Osteocyte (in vitro differentiated cells): ENCODE measurements around the gene ANTKMT. TPM values are rescaled to one million over a fixed set of nuclear protein-coding genes. Genes with fewer than 3 reads are reported as not detected.

Source experiments
- DNase-seq: peaks from one replicate; pipeline ENCODE4 v3.0.0; 2021; ENCODE audit warnings: mixed read lengths; ENCODE audit not compliant: unreplicated experiment; ENCODE audit errors: extremely low spot score
- H3K27ac Mint-ChIP-seq: one replicate; pipeline ENCODE4 v1.8.0; 2021; ENCODE audit warnings: mild to moderate bottlenecking, mixed read lengths; ENCODE audit not compliant: unreplicated experiment
- H3K27me3 Mint-ChIP-seq: one replicate; pipeline ENCODE4 v1.8.0; 2021; ENCODE audit warnings: mixed read lengths; ENCODE audit not compliant: unreplicated experiment
- H3K36me3 Mint-ChIP-seq: one replicate; pipeline ENCODE4 v1.8.0; 2021; ENCODE audit warnings: mixed read lengths; ENCODE audit not compliant: unreplicated experiment
- H3K4me1 Mint-ChIP-seq: one replicate; pipeline ENCODE4 v1.8.0; 2021; ENCODE audit warnings: mixed read lengths; ENCODE audit not compliant: unreplicated experiment
- H3K4me3 Mint-ChIP-seq: one replicate; pipeline ENCODE4 v1.8.0; 2021; ENCODE audit warnings: mild to moderate bottlenecking, moderate library complexity, mixed read lengths; ENCODE audit not compliant: unreplicated experiment
- H3K9me3 Mint-ChIP-seq: one replicate; pipeline ENCODE4 v1.8.0; 2021; ENCODE audit warnings: mixed read lengths; ENCODE audit not compliant: unreplicated experiment
- CTCF ChIP-seq: fragments of 200-600 bp; sonication (generic); IDR thresholded peaks from 2 replicates; pipeline ENCODE4 v1.5.0; 2021; ENCODE audit warnings: antibody characterized with exemption, mild to moderate bottlenecking, moderate library complexity
- total RNA-seq: library from RNA; stranded (reverse); gene quantifications from 2 replicates; pipeline ENCODE4 v1.2.1, GENCODE V29; 2021

Gene ANTKMT
- total RNA-seq, 1 donor from 2014 or later = 41.7 TPM

DNA sequence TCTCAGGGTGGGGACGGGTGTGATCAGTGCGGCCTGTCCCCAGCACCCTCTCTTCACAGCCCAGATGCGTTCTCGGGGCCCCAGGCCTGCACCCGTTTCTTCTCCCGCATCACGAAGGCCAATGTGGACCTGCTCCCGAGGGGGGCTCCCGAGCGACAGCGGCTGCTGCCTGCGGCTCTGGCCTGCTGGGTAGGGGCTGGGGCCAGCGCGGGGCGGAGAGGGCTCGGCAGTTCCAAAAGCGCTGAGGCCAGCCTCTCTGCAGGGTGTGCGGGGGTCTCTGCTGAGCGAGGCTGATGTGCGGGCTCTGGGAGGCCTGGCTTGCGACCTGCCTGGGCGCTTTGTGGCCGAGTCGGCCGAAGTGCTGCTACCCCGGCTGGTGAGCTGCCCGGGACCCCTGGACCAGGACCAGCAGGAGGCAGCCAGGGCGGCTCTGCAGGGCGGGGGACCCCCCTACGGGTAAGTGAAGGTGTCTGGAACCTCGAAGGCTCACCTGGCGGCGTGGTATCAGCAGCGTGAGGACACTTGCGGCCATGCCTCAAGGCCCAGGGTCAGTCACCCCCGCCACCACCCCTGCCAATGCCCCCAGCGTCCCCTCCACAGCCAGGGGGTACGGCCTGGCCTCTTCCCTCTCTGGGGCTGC, 44.0 kb downstream of the ANTKMT start:
- Mint-ChIP-seq H3K4me1 (no peaks in the 10 kb centered on the region), H3K27me3 (no peaks in the 10 kb centered on the region), H3K36me3 (no peaks in the 10 kb centered on the region), H3K9me3 (no peaks in the 10 kb centered on the region), H3K27ac (no peak overlapping the region), H3K4me3 (no peak overlapping the region)
- peak; percentile 84 for DNase-seq
- TF ChIP-seq CTCF = no peak

DNA sequence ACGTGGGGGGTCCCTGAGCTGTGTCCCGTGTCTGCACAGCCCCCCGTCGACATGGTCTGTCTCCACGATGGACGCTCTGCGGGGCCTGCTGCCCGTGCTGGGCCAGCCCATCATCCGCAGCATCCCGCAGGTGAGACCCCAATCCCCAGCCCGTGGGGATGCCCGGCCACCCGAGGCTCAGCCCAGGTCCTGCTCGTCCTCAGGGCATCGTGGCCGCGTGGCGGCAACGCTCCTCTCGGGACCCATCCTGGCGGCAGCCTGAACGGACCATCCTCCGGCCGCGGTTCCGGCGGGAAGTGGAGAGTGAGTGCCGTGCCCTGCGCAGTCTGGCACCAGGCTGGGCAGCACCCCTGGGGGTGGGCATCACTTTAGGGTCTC, 44.5 kb downstream of the ANTKMT start:
- Mint-ChIP-seq H3K36me3 (no peaks in the 10 kb centered on the region), H3K27ac (no peak overlapping the region), H3K9me3 (no peaks in the 10 kb centered on the region), H3K27me3 (no peaks in the 10 kb centered on the region), H3K4me3 (no peak overlapping the region), H3K4me1 (no peaks in the 10 kb centered on the region)
- no peak for TF ChIP-seq CTCF
- peak; percentile 83 for DNase-seq

DNA sequence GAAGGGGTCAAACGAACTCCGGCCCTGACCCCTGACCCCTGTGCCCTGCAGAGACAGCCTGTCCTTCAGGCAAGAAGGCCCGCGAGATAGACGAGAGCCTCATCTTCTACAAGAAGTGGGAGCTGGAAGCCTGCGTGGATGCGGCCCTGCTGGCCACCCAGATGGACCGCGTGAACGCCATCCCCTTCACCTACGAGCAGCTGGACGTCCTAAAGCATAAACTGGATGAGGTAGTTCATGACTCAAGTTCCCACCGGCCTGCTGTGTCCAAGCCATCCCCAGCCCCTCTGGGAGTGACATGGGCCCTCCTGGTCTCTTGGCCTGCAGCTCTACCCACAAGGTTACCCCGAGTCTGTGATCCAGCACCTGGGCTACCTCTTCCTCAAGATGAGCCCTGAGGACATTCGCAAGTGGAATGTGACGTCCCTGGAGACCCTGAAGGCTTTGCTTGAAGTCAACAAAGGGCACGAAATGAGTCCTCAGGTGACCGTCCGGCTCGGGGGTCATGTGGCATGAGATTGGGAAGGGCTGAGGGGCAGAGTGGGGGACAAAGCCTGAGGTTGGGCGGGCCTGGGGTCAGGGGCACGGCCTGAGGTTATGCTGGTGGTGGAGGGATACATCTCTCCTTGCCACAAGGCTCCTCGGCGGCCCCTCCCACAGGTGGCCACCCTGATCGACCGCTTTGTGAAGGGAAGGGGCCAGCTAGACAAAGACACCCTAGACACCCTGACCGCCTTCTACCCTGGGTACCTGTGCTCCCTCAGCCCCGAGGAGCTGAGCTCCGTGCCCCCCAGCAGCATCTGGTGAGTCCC, 45.3 kb downstream of the ANTKMT start:
- Mint-ChIP-seq H3K4me3 (no peak overlapping the region), H3K36me3 (no peaks in the 10 kb centered on the region), H3K4me1 (no peaks in the 10 kb centered on the region), H3K9me3 (no peaks in the 10 kb centered on the region), H3K27ac (no peak overlapping the region), H3K27me3 (no peaks in the 10 kb centered on the region)
- DNase-seq = no peak
- TF ChIP-seq CTCF = no peak

GRCh38 chr16:766820-767640, 46.1 kb downstream of the ANTKMT start:
- Mint-ChIP-seq H3K4me1 (no peaks in the 10 kb centered on the region), H3K4me3 (no peak overlapping the region), H3K9me3 (no peaks in the 10 kb centered on the region), H3K36me3 (no peaks in the 10 kb centered on the region), H3K27ac (no peak overlapping the region), H3K27me3 (no peaks in the 10 kb centered on the region)
- TF ChIP-seq CTCF = no peak
- DNase-seq = no peak
